Superior temporal gyrus (tissue), 1 donor: Measurements from ENCODE around the gene TRRAP.
A peak's percentile ranks its signal among the peaks of the same experiment; 100 is the strongest.
"Not testable (repeated sequence)": the region's sequence is repeated elsewhere in the genome, so short reads cannot be mapped to it uniquely, and the experiment has no call there.

Source experiments
- DNase-seq: peaks from one replicate; pipeline ENCODE4 v3.0.0-alpha.2; 2016; ENCODE audit errors: extremely low spot score

TRRAP gene

GRCh38 chr7:98878365-98879197, at the start of gene TRRAP:
Gene TRRAP (plus strand): TSS chr7:98878532. CDS start chr7:98881151, 2,619 bp downstream.
- no peak for DNase-seq

GRCh38 chr7:98830972-98831548, 47.3 kb upstream of the TRRAP start:
- no peak for DNase-seq

- DNase-seq = no peak
Measured at GRCh38 chr7:98831641-98832221, 46.6 kb upstream of the TRRAP start.

GRCh38 chr7:98833022-98833421, 45.3 kb upstream of the TRRAP start:
- DNase-seq = no peak

GRCh38 chr7:98834949-98835348, 43.4 kb upstream of the TRRAP start:
- DNase-seq = no peak

- peak; percentile 17 for DNase-seq
Measured at GRCh38 chr7:98836811-98837629, 41.3 kb upstream of the TRRAP start.

GRCh38 chr7:98837630-98837972, 40.7 kb upstream of the TRRAP start:
- no peak for DNase-seq

GRCh38 chr7:98840096-98840495, 38.2 kb upstream of the TRRAP start:
- no peak for DNase-seq

GRCh38 chr7:98840722-98841121, 37.6 kb upstream of the TRRAP start:
- no peak for DNase-seq

- peak; percentile 83 for DNase-seq
Measured at GRCh38 chr7:98841179-98841997, 36.9 kb upstream of the TRRAP start.

GRCh38 chr7:98842552-98842951, 35.8 kb upstream of the TRRAP start:
- not testable (repeated sequence) for DNase-seq

GRCh38 chr7:98848918-98849317, 29.4 kb upstream of the TRRAP start:
- no peak for DNase-seq

- DNase-seq = no peak
Measured at GRCh38 chr7:98852826-98853225, 25.5 kb upstream of the TRRAP start.

- no peak for DNase-seq
Measured at GRCh38 chr7:98855610-98856422, 22.5 kb upstream of the TRRAP start.

- DNase-seq = no peak
Measured at GRCh38 chr7:98860071-98860470, 18.3 kb upstream of the TRRAP start.

- no peak for DNase-seq
Measured at GRCh38 chr7:98862203-98862602, 16.1 kb upstream of the TRRAP start.

- no peak for DNase-seq
Measured at GRCh38 chr7:98862716-98863420, 15.5 kb upstream of the TRRAP start.

- no peak for DNase-seq
Measured at GRCh38 chr7:98863601-98864000, 14.7 kb upstream of the TRRAP start.

- DNase-seq = no peak
Measured at GRCh38 chr7:98864731-98865453, 13.4 kb upstream of the TRRAP start.
